ENCODE results near the gene ZBTB40.

Gene ZBTB40

DNA sequence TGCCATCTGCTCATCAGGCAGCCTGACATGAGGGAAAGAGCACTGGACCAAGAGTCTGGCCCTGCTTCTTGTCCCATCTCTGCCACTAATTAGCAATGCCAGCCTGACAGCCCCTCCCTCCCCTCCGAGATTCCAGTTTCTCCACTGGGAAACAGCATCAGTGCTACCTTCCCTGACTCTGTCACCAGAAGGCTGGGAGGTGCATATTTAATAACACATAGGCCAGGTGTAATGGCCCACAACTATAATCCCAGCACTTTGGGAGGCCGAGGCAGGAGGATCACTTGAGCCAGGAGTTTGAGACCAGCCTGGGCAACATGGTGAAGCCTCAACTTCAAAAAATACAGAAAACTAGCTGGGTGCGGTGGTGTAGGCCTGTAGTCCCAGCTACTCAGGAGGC, 41.2 kb upstream of the ZBTB40 start:
- no peak for TF ChIP-seq CTCF (IDR thresholded peaks at IDR 0.05; ENCODE audit: low read depth, low read length)
- no peak overlapping the region for H3K4me3 ChIP-seq (ENCODE audit: low read depth, low read length)

DNA sequence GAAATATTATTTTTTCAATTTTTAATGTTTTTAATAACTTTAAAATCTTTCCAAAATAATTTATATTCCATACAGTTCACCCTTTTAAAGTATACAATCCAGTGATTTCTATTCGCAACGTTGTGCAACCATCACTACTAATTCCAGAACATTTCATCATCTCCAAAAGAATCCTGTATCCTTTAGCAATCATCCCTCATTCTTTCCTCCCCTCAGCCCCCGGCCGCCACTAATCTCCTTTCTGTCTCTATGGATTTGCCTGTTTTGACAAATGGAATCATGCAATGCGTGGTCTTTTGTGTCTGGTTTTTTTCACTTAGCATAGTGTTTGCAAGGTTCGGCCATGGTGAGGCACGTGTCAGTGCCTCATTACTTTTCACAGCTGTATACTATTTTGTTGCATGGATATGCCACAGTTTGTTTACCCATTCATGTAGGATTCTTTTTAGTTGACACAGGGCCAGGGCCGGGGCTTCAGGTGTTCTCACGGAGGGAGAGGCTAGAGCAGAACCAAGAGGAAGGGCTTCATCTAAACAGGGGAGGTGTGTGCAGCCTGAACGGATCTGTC, 40.6 kb upstream of the ZBTB40 start:
- no peak overlapping the region for H3K4me3 ChIP-seq (ENCODE audit: low read depth, low read length)
- no peak for TF ChIP-seq CTCF (IDR thresholded peaks at IDR 0.05; ENCODE audit: low read depth, low read length)

DNA sequence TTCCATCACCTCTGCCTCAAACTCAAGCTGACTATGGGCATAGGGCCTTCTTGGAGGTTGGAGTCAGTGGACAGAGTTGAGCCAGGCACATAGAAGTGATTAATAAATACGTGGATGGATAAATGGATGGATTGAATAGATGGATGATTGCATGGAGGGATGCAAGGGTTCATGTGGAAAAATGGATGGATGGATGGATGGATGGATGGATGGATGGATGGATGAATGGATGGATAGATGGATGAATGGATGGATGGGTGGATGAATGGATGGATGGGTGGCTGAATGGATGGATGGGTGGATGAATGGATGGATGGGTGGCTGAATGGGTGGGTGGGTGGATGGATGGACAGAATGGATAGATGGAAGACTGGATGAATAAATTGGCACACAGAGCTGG, 40.1 kb upstream of the ZBTB40 start:
- TF ChIP-seq CTCF (IDR thresholded peaks at IDR 0.05; ENCODE audit: low read depth, low read length) = no peak
- H3K4me3 ChIP-seq (ENCODE audit: low read depth, low read length) = no peak overlapping the region

DNA sequence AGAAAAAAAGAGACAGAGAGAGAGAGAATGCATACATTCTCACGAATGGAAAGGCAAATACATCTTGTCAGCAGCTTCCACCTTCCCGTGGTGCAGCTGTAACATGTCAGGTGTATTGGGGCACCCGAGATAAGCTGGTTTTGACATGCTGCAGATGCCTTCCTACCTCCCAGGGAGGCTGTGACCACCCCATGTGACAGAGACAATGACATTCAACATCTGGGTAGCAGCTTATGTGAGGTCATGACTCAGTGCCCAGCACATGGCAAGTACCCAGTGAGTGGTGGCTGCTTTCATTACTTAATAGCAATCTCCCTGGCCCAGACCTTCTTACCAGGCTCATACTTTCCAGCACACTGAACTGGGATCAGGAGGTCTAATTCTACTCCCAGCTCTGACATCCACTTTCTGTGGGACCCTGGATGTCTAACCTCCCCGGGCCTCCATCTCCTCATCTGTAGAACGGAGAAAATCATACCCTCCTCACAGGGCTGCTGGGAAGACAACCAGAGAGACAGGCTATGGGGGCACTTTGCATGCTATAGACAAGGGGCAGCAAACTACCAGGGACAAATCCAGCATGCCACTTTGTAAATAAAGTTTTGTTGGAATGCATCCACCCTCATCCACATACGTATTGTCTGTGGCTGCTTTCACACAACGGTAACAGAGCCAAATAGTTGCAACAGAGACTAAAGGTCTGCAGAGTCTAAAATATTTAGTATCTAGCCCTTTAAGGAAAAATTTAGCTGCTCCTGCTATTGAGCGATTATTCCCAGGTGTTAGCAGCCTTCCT, 38.5 kb upstream of the ZBTB40 start:
- H3K4me3 ChIP-seq (ENCODE audit: low read depth, low read length) = no peak overlapping the region
- TF ChIP-seq CTCF (IDR thresholded peaks at IDR 0.05; ENCODE audit: low read depth, low read length) = no peak

DNA sequence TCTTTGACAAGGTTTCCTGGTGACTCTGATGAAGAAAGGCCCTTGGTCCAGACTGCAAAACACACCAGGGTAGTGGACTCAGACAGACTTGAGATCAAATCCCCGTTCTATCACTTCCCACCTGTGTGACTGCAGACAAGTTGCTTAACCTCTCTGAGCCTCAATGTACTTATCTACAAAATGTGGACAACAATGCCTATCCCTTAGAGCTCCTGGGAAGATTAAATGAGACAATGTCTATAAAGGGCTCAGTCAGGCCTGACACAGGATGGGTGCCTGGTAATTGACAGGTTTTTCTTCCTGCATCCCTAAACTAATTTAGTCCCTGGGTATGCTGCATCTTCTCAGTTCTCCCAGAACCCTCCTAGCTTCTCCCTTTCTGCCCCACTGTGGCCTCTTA, 37.9 kb upstream of the ZBTB40 start:
- no peak for TF ChIP-seq CTCF (IDR thresholded peaks at IDR 0.05; ENCODE audit: low read depth, low read length)
- no peak overlapping the region for H3K4me3 ChIP-seq (ENCODE audit: low read depth, low read length)

GRCh38 chr1:22414244-22414751, 37.4 kb upstream of the ZBTB40 start:
- H3K4me3 ChIP-seq (ENCODE audit: low read depth, low read length) = no peak overlapping the region
- no peak for TF ChIP-seq CTCF (IDR thresholded peaks at IDR 0.05; ENCODE audit: low read depth, low read length)

- H3K4me3 ChIP-seq (ENCODE audit: low read depth, low read length) = no peak overlapping the region
These were observed 36.2 kb upstream of the ZBTB40 start for GRCh38 chr1:22415489-22415888.

More at GRCh38 chr1:22415489-22415888, 36.2 kb upstream of the ZBTB40 start:
- no peak for TF ChIP-seq CTCF (IDR thresholded peaks at IDR 0.05; ENCODE audit: low read depth, low read length)
